GM12891 (cell line): ENCODE measurements around the gene ARSD.

Source experiments
- POLR2A ChIP-seq: IDR thresholded peaks from 2 replicates; pipeline ENCODE4 v1.6.1; 2011; ENCODE audit warnings: low read depth, low read length, control low read depth
- POLR2AphosphoS5 ChIP-seq: IDR thresholded peaks from 2 replicates; pipeline ENCODE4 v1.6.1; 2011; ENCODE audit warnings: low read depth, low read length, control low read depth
- SPI1 ChIP-seq: IDR thresholded peaks from 2 replicates; pipeline ENCODE4 v1.6.1; 2011; ENCODE audit warnings: low read depth, low read length, control low read depth
- TAF1 ChIP-seq: IDR thresholded peaks from 2 replicates; pipeline ENCODE4 v1.6.1; 2011; ENCODE audit warnings: low read depth, low read length, control low read depth

- TF ChIP-seq POLR2AphosphoS5 (no peak), POLR2A (no peak), SPI1 (no peak), TAF1 (no peak)
Measured at GRCh38 chrX:2928583-2929434, at the start of gene ARSD.
